K562 (cell line): ENCODE data around the gene ACTN3. TPM values are rescaled to one million over a fixed set of nuclear protein-coding genes. Genes with fewer than 3 reads are reported as not detected.

Experiments used
- CBX8 ChIP-seq: fragments of 200-600 bp; sonication (generic); IDR thresholded peaks from 2 replicates; pipeline ENCODE4 v1.6.1; 2012; ENCODE audit warnings: borderline replicate concordance, mixed run types, low read depth, mild to moderate bottlenecking, moderate library complexity, mixed read lengths, low read length, control low read depth, inconsistent platforms; ENCODE audit not compliant: poor library complexity, severe bottlenecking; ENCODE audit errors: extremely low read depth
- DNMT1 ChIP-seq: fragments of 450-650 bp; IDR thresholded peaks from 2 replicates; pipeline ENCODE4 v1.6.1; 2016; ENCODE audit warnings: antibody characterized with exemption, mild to moderate bottlenecking
- E2F1 ChIP-seq: sonication (generic); formaldehyde crosslinking; IDR thresholded peaks from 2 replicates; pipeline ENCODE4 v1.8.1; 2023; ENCODE audit warnings: mild to moderate bottlenecking, missing genetic modification reagents, moderate library complexity
- HMBOX1 ChIP-seq: sonication (generic); IDR thresholded peaks from 2 replicates; pipeline ENCODE4 v1.6.1; 2016
- LARP7 ChIP-seq: fragments of 450-650 bp; IDR thresholded peaks from 2 replicates; pipeline ENCODE4 v1.6.1; 2016
- MBD1 ChIP-seq: fragments of 250-450 bp; sonication (Bioruptor Pico); IDR thresholded peaks from 2 replicates; pipeline ENCODE4 v1.8.0; 2022; ENCODE audit warnings: inconsistent platforms
- MEIS2 ChIP-seq: fragments of 450-650 bp; IDR thresholded peaks from 2 replicates; pipeline ENCODE4 v1.6.1; 2014; ENCODE audit warnings: mild to moderate bottlenecking; ENCODE audit not compliant: partially characterized antibody
- NCOA6 ChIP-seq: fragments of 450-650 bp; IDR thresholded peaks from 2 replicates; pipeline ENCODE4 v1.6.1; 2017; ENCODE audit warnings: mild to moderate bottlenecking
- PTRF ChIP-seq: fragments of 450-650 bp; IDR thresholded peaks from 2 replicates; pipeline ENCODE4 v1.6.1; 2016; ENCODE audit warnings: mild to moderate bottlenecking, missing genetic modification characterization, missing compliant biosample characterization
- PURB ChIP-seq: sonication (generic); formaldehyde crosslinking; IDR thresholded peaks from 2 replicates; pipeline ENCODE4 v1.9.0; 2021; ENCODE audit warnings: low read depth, mild to moderate bottlenecking, missing genetic modification reagents
- SMARCA5 ChIP-seq: fragments of 450-650 bp; IDR thresholded peaks from 2 replicates; pipeline ENCODE4 v1.6.1; 2016
- SREBF2 ChIP-seq: sonication (generic); formaldehyde crosslinking; IDR thresholded peaks from 2 replicates; pipeline ENCODE4 v1.4.0; 2020; ENCODE audit warnings: mild to moderate bottlenecking, missing genetic modification reagents
- STAT6 ChIP-seq: sonication (generic); formaldehyde crosslinking; IDR thresholded peaks from 2 replicates; pipeline ENCODE4 v1.8.1; 2023; ENCODE audit warnings: mild to moderate bottlenecking, missing genetic modification reagents
- ZNF263 ChIP-seq: sonication (generic); formaldehyde crosslinking; IDR thresholded peaks from 2 replicates; pipeline ENCODE4 v1.8.0; 2022; ENCODE audit warnings: mild to moderate bottlenecking, missing genetic modification reagents, borderline replicate concordance
- ZNF639 ChIP-seq, 2 experiments: fragments of 200-800 bp in 1 of 2; sonication (Bioruptor generic) in 1 of 2; sonication (generic) in 1 of 2; formaldehyde crosslinking in 1 of 2; IDR thresholded peaks in 1 of 2; conservative IDR thresholded peaks in 1 of 2; 2 replicates each; pipeline versions ENCODE4 v1.5.0 to v1.6.1; 2016 to 2020; ENCODE audit warnings: missing compliant biosample characterization in 1 of 2, missing genetic modification characterization in 1 of 2, missing genetic modification reagents in 1 of 2
- ZNF717 ChIP-seq: fragments of 250-450 bp; sonication (Bioruptor Pico); IDR thresholded peaks from 2 replicates; pipeline ENCODE4 v1.5.0; 2021
- polyA plus RNA-seq, 8 experiments: library from polyadenylated mRNA; depleted of rRNA in 4 of 8; stranded (reverse) in 5 of 8; unstranded in 3 of 8; fragments of >200 nt; fragmentation: Nextera tagmentation in 2 of 8; fragmentation: Illumina TruSeq in 1 of 8; extraction: Ambion mirVana in 2 of 8; extraction: Trizol in 1 of 8; gene quantifications; 2 replicates each; pipeline versions ENCODE4 v1.2.1 to v1.2.3, GENCODE V29; 2011 to 2014; ENCODE audit warnings: inconsistent platforms in 1 of 8, missing spikeins in 1 of 8
- total RNA-seq, 7 experiments: library from RNA; depleted of rRNA in 6 of 7; stranded (reverse); fragments of >200 nt in 6 of 7; fragmentation: Illumina TruSeq in 2 of 7; extraction: Trizol in 2 of 7; gene quantifications; 2 replicates each; pipeline versions ENCODE4 v1.2.1 to v1.2.3, GENCODE V29; 2011 to 2021; ENCODE audit warnings: low replicate concordance in 1 of 7

ACTN3 gene
- total and polyA plus RNA-seq, 9 of the 15 experiments (the other 6 are each of a cell fraction or from before 2014, with no cell fraction given) = not detected

GRCh38 chr11:66510271-66510989 lies 36.3 kb upstream of the ACTN3 start, which contains the start of gene BBS1 (continued):
- TF ChIP-seq MBD1 = no peak
- TF ChIP-seq NCOA6 = no peak
- no peak for TF ChIP-seq LARP7
- TF ChIP-seq SMARCA5 = no peak
- no peak for TF ChIP-seq CBX8
- TF ChIP-seq ZNF639 (CRISPR knock-in tag; conservative IDR thresholded peaks at IDR 0.05 in 1 of 2, IDR thresholded peaks at IDR 0.05 in 1 of 2) = no peak
- no peak for TF ChIP-seq PURB
- TF ChIP-seq SREBF2 = no peak
- no peak for TF ChIP-seq ZNF717 (CRISPR knock-in tag)
- TF ChIP-seq HMBOX1 = no peak
- TF ChIP-seq MEIS2 = no peak
- TF ChIP-seq ZNF263 (CRISPR knock-in tag) = no peak
- TF ChIP-seq DNMT1 = no peak
- TF ChIP-seq PTRF = no peak
- no peak for TF ChIP-seq STAT6 (CRISPR knock-in tag)
- no peak for TF ChIP-seq E2F1 (CRISPR knock-in tag)
